Common myeloid progenitor, CD34-positive (primary cell): Measurements from ENCODE around the gene PSMG3.

ENCODE experiments used
- CTCF ChIA-PET: fragments of 350-600 bp; sonication (Branson Sonifier 250); formaldehyde crosslinking; loops from one replicate; lab custom pipeline; 2021; ENCODE audit warnings: antibody characterized with exemption; lab: Charles Lee
- POLR2A ChIA-PET: fragments of 350-600 bp; sonication (Branson Sonifier 250); formaldehyde crosslinking; loops from one replicate; lab custom pipeline; 2021; ENCODE audit warnings: antibody characterized with exemption; lab: Charles Lee
- DNase-seq, 3 donors: peaks; one replicate each; pipeline versions ENCODE4 v3.0.0 to v3.0.0-alpha.2; 2013
- H3K27ac ChIP-seq, 2 experiments: 1 replicate in 1 of 2; 2 replicates in 1 of 2; pipeline ENCODE4 v1.7.0; 2013; ENCODE audit warnings: inconsistent platforms in 2 of 2, low read length in 2 of 2, mild to moderate bottlenecking in 2 of 2, low read depth in 1 of 2, moderate library complexity in 1 of 2; ENCODE audit not compliant: severe bottlenecking in 2 of 2, insufficient read depth in 1 of 2, poor library complexity in 1 of 2
- H3K27me3 ChIP-seq, 5 experiments: replicated peaks in 2 of 5; 1 replicate in 3 of 5; 2 replicates in 2 of 5; pipeline versions ENCODE4 v1.6.1 to v1.7.0; 2013; ENCODE audit warnings: low read length in 4 of 5, mild to moderate bottlenecking in 2 of 5, moderate library complexity in 2 of 5, inconsistent platforms in 1 of 5; ENCODE audit not compliant: insufficient read depth in 5 of 5, control insufficient read depth in 4 of 5
- H3K36me3 ChIP-seq, 4 experiments: 1 replicate in 2 of 4; 2 replicates in 2 of 4; pipeline versions ENCODE4 v1.6.1 to v1.7.0; 2013; ENCODE audit warnings: low read length in 3 of 4, control low read depth in 1 of 4, mild to moderate bottlenecking in 1 of 4; ENCODE audit not compliant: control insufficient read depth in 4 of 4, insufficient read depth in 4 of 4
- H3K4me1 ChIP-seq, 4 experiments: 1 replicate in 3 of 4; 2 replicates in 1 of 4; pipeline versions ENCODE4 v1.6.1 to v1.7.1; 2013; ENCODE audit warnings: low read length in 3 of 4, mild to moderate bottlenecking in 3 of 4, control low read depth in 1 of 4, inconsistent platforms in 1 of 4, moderate library complexity in 1 of 4; ENCODE audit not compliant: control insufficient read depth in 4 of 4, insufficient read depth in 4 of 4; ENCODE audit errors: control extremely low read depth in 1 of 4
- H3K4me3 ChIP-seq, 7 experiments: 1 replicate in 4 of 7; 2 replicates in 3 of 7; pipeline versions ENCODE4 v1.5.1 to v1.7.0; 2013; ENCODE audit warnings: mild to moderate bottlenecking in 7 of 7, low read length in 6 of 7, moderate library complexity in 6 of 7, inconsistent platforms in 2 of 7, low read depth in 2 of 7, control low read depth in 1 of 7; ENCODE audit not compliant: insufficient read depth in 4 of 7, control insufficient read depth in 1 of 7; ENCODE audit errors: extremely low read depth in 1 of 7
- H3K9me3 ChIP-seq, 5 experiments: 1 replicate in 4 of 5; 2 replicates in 1 of 5; pipeline versions ENCODE4 v1.6.1 to v1.7.1; 2013; ENCODE audit warnings: low read length in 4 of 5, mild to moderate bottlenecking in 2 of 5, inconsistent platforms in 1 of 5, low read depth in 1 of 5, moderate library complexity in 1 of 5; ENCODE audit not compliant: control insufficient read depth in 4 of 5, insufficient read depth in 2 of 5; ENCODE audit errors: control extremely low read depth in 1 of 5
- WGBS: methylation state at CpG from one replicate; pipeline ENCODE4 v1.1.5; 2013; ENCODE audit not compliant: insufficient coverage; 5-methylcytosine and 5-hydroxymethylcytosine counted together

The PSMG3 gene

DNA sequence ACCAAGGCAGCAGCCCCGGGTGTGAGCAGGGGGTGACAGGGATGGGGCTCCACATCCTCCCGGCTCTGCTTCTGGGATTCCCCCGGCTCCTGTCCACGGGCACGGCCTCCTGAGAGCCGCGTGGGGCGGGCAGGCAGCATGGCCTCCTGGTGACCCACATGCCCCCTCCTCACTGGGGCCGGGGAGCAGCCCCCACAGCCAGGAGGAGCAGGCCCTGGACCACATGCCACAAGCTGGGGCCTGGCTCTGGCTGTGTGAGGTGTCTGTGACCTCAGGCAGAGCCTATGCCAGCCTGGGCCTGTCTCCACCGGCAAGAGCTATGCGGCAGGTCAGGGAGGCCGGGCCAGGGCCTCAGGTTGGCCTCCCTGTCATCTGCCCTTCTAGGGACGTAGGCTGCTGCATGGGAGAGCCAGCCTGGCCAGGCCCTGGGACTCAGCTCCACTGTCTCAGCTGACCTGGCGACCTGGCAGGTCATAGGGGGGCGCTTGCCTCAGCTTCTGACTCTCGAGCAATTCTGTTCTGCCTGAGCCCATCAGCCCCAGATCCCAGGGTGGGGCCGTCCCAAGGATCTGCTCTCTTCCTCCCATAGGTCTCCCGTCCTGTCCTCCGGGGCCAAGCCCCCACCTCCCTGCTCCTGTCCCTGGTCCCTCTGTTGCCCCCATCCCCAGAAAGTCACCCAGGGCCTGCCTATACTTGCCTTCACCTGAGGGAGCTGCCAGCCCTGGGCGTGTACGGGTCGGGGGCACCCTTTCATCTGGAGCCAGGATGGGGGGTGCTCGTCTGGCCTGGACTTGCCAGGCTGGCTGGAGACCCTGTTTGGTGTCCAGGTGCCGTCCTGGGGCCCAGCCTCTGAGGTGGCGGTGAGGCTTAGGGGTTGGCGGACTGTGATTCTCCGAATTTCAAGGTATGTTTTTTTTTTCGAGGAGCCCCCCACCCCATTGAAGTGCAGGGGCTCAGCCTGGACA is 9.9 kb downstream of the PSMG3 start:
- Histone ChIP-seq H3K4me1 (peaks cover 0 to 44% (median 27%) of the 10 kb centered on the region in 4 experiments), H3K27me3 (no peaks in the 10 kb centered on the region), H3K4me3 (no peak overlapping the region), H3K27ac (no peak overlapping the region), H3K36me3 (no peaks in the 10 kb centered on the region), H3K9me3 (no peaks in the 10 kb centered on the region)
- POLR2A ChIA-PET = no interaction called here
- 96% methylated on average over 24 of the region's 28 CpGs for WGBS
- CTCF ChIA-PET = interaction anchor here (0.8 to 4.1 kb wide), 5 partner anchors 12 to 86 kb away, joined by 4 to 19 read pairs (median 4); no protein-coding TSS in a partner anchor
- DNase-seq = no peak

DNA sequence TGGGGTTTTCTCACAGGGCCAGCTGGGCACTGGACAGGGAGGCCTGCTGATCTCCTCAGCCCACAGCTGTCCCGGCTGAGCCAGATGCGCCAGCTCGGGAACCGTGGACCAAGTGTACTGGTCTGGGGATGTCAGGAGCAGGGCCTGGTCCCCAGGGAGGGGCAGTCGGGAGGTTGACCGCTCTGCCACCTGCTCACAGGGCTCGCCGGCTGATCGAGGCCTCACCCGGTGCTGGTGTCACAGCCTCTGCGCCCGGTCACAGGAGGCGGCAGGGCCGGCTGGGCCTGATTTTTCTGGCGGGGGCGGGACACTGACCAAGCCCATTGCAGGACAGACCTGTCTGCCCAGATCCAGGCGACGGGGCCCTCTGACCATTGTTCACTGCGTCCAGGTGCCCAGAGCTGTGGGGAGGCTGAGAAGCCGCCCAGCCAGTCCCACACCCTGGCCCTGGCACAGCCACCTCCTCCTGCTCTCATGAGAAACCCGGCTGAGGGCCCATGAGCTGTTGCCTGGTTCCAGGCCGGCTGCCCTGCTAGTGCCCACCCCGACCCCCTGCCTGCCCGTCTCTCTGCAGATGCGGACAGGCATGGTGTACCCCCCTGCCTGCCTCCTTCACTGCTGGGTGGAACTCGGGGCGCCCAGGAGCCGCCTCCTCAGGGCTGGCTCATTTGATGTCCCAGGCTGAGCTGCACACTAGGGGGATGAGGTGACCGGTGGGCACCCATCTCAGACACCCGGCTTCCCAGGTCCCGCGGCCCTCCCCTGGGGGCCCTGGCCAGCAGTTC is 10.8 kb downstream of the PSMG3 start:
- ChIA-PET CTCF (interaction anchor here (0.8 to 4.1 kb wide), 8 partner anchors 11 to 85 kb away, joined by 3 to 19 read pairs (median 4); no protein-coding TSS in a partner anchor), POLR2A (no interaction called here)
- no peak for DNase-seq
- H3K9me3 ChIP-seq = no peaks in the 10 kb centered on the region
- no peak overlapping the region for H3K27ac ChIP-seq
- WGBS = 95% methylated on average over 26 of the region's 32 CpGs
- H3K4me1 ChIP-seq = peaks cover 0 to 39% (median 24%) of the 10 kb centered on the region in 4 experiments
- H3K27me3 ChIP-seq = no peaks in the 10 kb centered on the region
- no peak overlapping the region for H3K4me3 ChIP-seq
- H3K36me3 ChIP-seq = no peaks in the 10 kb centered on the region

DNA sequence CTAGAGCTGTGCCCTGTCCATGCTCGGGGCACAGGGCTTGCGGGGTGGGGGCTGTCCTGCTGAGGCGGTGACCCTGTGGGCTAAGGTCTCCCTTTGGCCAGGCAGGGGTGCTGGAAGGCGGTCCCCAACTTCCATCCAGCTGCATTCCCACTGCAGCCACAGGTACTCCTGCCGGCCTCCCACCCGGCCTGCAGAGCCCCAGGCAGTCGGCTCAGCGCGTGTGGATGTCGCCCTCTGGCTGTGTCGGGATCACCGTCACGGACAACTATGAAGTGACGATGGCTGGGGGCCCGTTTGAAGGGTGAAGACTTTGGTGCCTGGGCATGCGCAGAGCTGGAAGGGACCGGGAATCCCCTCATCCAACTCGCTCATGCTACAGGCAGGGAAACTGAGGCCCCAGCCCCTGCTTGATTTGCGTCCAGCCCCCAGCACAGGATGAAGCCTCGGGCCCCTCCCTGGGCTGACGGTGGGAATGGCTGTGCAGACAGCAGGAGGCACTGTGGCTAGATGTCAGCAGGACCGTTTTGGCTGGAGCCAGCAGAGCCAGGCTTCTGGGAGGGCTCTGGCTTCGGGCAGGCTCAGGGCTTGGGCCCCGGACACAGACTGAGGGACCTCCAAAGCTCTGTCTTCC is 11.5 kb downstream of the PSMG3 start:
- ChIA-PET CTCF (interaction anchor here (0.9 to 4.1 kb wide), 9 partner anchors 10 to 84 kb away, joined by 3 to 19 read pairs (median 5); no protein-coding TSS in a partner anchor), POLR2A (interaction anchor here (0.6 to 0.7 kb wide), 3 partner anchors 15 to 19 kb away, joined by 3 read pairs; no protein-coding TSS in a partner anchor)
- H3K4me1 ChIP-seq = peaks cover 0 to 33% (median 18%) of the 10 kb centered on the region in 4 experiments
- WGBS = 71% methylated on average over 24 of the region's 24 CpGs
- H3K36me3 ChIP-seq = no peaks in the 10 kb centered on the region
- no peaks in the 10 kb centered on the region for H3K9me3 ChIP-seq
- H3K27ac ChIP-seq = no peak overlapping the region
- no peaks in the 10 kb centered on the region for H3K27me3 ChIP-seq
- no peak overlapping the region for H3K4me3 ChIP-seq
- DNase-seq = peak in 2 of 3 donors; percentile 49 to 53

DNA sequence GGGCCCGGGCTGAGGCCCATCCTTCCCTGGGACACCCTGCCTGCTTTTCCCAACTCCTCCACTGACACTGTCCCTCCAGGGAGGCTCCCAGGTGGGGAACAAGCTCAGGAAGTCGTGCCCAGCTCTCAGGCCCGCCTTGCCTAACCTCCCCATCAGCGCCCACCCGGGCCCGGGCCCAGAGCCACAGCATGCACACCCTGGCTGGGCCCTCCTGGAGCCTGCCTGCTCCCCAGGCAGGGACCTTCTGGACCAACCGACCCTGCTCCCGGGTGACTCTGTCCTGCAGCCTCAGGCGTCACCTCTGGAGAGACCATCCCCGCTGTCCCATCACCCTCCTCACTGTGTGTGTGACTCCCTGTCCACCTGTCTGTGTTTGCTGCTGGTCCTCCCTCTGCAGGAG is 12.1 kb downstream of the PSMG3 start:
- Histone ChIP-seq H3K4me1 (peaks cover 0 to 28% (median 16%) of the 10 kb centered on the region in 4 experiments), H3K9me3 (no peaks in the 10 kb centered on the region), H3K36me3 (no peaks in the 10 kb centered on the region), H3K27ac (no peak overlapping the region), H3K4me3 (no peak overlapping the region), H3K27me3 (no peaks in the 10 kb centered on the region)
- ChIA-PET CTCF (interaction anchor here (0.9 to 4.1 kb wide), 8 partner anchors 10 to 83 kb away, joined by 3 to 19 read pairs (median 4); no protein-coding TSS in a partner anchor), POLR2A (interaction anchor here (0.6 to 0.7 kb wide), 3 partner anchors 14 to 18 kb away, joined by 3 read pairs; no protein-coding TSS in a partner anchor)
- 98% methylated on average over 10 of the region's 10 CpGs for WGBS
- no peak for DNase-seq

DNA sequence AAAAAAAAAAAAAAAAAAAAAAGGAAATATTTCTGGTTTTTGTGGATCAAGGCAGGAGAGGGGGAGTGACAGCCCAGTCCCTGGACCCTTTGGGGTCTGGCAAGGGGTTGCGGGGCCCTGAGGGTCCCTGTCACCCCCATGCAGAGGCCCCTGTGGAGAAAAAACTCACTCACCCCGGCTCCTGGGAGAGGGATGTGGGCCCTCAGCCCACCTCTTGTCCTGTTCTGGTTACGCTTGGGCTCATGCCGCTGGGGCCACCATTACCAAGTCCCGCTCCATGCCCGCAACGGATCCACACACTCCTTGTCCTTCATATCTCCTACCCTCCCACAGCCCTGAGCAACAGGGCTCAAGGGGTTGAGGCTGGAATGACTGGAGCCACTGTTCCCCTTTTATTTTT is 12.8 kb downstream of the PSMG3 start:
- ChIA-PET CTCF (interaction anchor here (0.7 to 4.1 kb wide), 8 partner anchors 9 to 71 kb away, joined by 3 to 19 read pairs (median 3); partner anchors contain the start of gene INTS1), POLR2A (no interaction called here)
- H3K4me3 ChIP-seq = no peak overlapping the region
- no peaks in the 10 kb centered on the region for H3K36me3 ChIP-seq
- no peaks in the 10 kb centered on the region for H3K9me3 ChIP-seq
- no peak for DNase-seq
- no peaks in the 10 kb centered on the region for H3K27me3 ChIP-seq
- WGBS = 100% methylated on average over 4 of the region's 7 CpGs
- H3K27ac ChIP-seq = no peak overlapping the region
- peaks cover 0 to 21% (median 14%) of the 10 kb centered on the region in 4 experiments for H3K4me1 ChIP-seq

DNA sequence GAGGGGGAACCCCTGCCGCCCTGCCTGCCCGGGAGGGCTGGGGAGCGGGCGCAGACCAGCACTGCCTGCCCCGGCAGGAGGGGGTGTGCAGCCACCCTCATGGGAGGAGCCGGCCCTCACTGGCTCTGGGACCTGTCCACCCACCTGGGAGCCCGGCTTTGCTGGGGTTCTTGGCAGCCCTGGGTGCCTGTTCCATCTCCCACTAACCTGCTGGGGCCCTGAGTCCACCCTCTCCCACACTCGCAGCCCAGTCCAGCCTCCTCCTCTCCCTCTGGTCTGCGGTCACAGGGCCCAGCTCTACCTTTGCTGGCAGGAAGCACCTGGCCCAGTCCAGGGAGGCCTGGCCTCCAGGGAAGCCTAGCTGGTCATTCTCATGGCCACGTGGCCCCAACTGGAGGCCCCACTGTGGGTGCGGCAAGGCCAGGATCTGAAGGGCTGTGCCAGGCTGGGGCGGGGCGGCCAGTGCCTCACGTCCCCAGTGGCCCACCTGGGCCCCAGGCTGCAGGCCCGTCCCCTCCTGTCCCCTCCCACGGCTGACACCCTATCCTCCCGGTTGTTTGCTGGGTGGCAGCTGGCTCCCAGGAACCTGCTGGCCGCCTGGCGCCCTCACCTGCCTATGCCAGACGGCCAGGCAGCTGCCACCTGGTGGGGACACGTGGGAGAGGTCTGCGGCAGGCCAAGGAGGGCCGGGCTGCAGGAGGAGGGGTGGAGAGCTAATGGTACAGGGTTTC is 13.9 kb downstream of the PSMG3 start, which contains the start of gene TMEM184A:
Gene TMEM184A, minus strand, starts transcription at position 393 of the 731 bp plus-strand sequence. CDS start 721 bp downstream, outside the sequence.
- CTCF ChIA-PET = interaction anchor here (0.7 to 4.1 kb wide), 14 partner anchors 8 to 70 kb away, joined by 3 to 19 read pairs (median 3); partner anchors contain the start of gene INTS1
- 64% methylated on average over 20 of the region's 23 CpGs for WGBS
- POLR2A ChIA-PET = no interaction called here
- H3K27me3 ChIP-seq = no peaks in the 10 kb centered on the region
- no peak within 1 kb of the TSS for H3K4me3 ChIP-seq
- H3K36me3 ChIP-seq = no peaks in the 10 kb centered on the region
- peaks cover 0 to 19% (median 14%) of the 10 kb centered on the region in 4 experiments for H3K4me1 ChIP-seq
- DNase-seq = peak; percentile 47 to 72 (median 67)
- no peaks in the 10 kb centered on the region for H3K9me3 ChIP-seq
- H3K27ac ChIP-seq = no peak within 1 kb of the TSS
